HFF-Myc (cell line): ENCODE data around the gene FBXO44.

Experiments used
- DNase-seq: peaks from one replicate; pipeline ENCODE4 v3.0.0-alpha.2; 2011; ENCODE audit warnings: low read depth; ENCODE audit errors: extremely low read depth
- H3K4me3 ChIP-seq: replicated peaks from 2 replicates; pipeline ENCODE4 v1.5.1; 2011; ENCODE audit warnings: low read depth, mild to moderate bottlenecking, control low read depth, low read length
- TF ChIP-seq, protein P1 (sequence below): IDR thresholded peaks from 2 replicates; pipeline ENCODE4 v1.5.1; 2012; ENCODE audit warnings: mild to moderate bottlenecking, low read depth, low read length, control low read depth; ENCODE audit errors: missing control alignments

The FBXO44 gene

GRCh38 chr1:11675325-11675724 is 20.6 kb downstream of the FBXO44 start:
- H3K4me3 ChIP-seq = no peak overlapping the region
- TF ChIP-seq, protein P1, sequence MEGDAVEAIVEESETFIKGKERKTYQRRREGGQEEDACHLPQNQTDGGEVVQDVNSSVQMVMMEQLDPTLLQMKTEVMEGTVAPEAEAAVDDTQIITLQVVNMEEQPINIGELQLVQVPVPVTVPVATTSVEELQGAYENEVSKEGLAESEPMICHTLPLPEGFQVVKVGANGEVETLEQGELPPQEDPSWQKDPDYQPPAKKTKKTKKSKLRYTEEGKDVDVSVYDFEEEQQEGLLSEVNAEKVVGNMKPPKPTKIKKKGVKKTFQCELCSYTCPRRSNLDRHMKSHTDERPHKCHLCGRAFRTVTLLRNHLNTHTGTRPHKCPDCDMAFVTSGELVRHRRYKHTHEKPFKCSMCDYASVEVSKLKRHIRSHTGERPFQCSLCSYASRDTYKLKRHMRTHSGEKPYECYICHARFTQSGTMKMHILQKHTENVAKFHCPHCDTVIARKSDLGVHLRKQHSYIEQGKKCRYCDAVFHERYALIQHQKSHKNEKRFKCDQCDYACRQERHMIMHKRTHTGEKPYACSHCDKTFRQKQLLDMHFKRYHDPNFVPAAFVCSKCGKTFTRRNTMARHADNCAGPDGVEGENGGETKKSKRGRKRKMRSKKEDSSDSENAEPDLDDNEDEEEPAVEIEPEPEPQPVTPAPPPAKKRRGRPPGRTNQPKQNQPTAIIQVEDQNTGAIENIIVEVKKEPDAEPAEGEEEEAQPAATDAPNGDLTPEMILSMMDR = no peak
- no peak for DNase-seq

DNA sequence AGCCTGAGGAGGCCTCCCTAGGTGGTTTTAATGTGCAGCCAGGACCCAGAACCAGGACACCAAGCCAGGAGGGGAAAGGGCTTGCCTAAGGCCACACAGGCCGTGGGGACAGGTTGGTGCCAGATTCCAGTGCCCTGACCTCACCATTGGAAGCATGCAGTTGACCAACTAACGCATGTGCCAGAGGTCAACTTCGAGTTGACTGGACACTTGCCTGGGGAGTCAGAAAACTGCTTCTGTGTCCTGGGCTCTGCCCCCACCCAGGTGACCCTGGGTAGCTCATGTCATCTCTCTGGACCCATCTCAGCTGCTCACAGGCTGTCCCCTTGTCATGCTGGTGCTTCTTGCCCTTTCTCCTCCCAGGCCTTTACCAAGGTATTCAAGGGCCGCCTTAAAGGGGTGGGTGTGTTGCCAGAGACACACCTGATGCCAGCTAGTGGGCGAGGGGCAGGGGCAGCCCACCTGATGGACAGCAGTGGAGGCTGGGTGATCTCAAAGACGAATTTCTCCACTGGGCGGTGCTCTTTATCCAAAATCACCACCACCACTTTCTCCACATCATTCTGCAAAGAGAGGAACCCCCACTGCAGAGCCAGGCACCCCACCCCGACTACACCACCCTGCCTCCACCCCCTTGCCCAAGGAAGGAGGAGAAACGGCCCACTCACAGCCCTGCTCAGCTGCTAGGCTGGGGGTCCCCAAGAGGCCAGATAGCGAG is 21.9 kb downstream of the FBXO44 start:
- no peak for DNase-seq
- TF ChIP-seq, protein P1 = no peak
- H3K4me3 ChIP-seq = no peak overlapping the region

DNA sequence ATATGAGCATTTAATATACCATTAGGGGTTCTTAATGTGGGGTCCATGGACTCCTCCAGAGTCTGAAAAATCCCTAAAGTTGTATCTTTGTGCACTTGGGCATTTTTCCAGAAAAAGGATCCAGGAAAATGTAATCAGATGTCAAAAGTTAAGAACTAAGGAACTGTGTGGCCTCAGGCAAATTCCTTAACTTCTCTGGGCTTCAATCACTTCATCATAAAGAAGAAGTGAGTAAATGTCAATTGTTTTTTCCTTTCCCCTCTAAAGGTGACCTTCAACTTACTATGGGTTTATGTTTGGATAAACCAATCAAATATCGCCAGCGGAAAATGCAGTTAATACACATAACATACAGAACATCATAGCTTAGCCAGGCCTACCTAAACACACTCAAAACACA is 23.8 kb downstream of the FBXO44 start:
- DNase-seq = no peak
- TF ChIP-seq, protein P1 = no peak
- H3K4me3 ChIP-seq = no peak overlapping the region

DNA sequence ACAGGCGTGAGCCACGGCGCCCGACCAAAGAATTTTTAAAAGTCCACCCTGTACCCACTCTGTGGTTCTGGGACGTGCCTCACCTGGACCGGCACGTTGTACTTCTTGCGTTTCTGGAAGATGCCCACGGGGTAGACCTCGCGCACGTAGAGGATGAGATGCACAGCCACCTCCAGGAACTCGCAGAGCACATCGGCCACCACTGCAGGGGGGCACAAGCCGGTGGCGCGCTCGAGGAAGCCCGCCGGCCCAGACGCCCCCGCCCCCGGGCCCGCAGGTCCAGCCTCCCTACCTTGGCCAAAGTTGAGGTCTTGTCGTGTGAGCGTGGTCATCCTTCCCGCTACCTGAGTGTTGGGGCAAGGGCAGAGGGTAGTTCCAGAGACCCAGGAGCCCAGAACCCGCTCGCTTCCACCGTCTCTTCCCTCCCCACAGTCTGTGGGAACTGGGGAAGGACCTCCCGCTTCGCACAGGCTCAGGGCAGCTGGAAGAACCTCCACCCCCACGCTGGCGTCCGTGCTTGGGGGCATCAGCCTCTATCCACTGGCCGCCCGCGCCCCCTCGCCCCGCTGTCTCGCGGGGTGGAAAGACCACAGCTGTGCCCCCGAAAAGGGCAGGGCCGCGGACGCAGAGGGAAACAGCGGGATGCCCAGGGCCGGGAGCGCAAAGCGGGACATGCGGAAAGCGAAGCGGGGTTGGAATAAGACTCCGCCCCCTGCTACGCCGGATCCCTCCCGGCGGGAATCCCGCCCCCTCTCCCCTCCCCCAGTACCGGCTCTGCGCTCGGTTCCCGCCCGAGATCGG is 25.8 kb downstream of the FBXO44 start:
- TF ChIP-seq, protein P1 = no peak
- H3K4me3 ChIP-seq = peak overlapping the region; percentile 61
- DNase-seq = no peak

- peak within 1 kb of the TSS; percentile 61 for H3K4me3 ChIP-seq
- TF ChIP-seq, protein P1 = no peak
- peak; percentile 71 for DNase-seq
These were observed 26.5 kb downstream of the FBXO44 start, which contains the start of gene MAD2L2 for GRCh38 chr1:11681071-11681771. MAD2L2 (minus strand) TSS chr1:11681148; CDS start chr1:11680601, 547 bp downstream.

DNA sequence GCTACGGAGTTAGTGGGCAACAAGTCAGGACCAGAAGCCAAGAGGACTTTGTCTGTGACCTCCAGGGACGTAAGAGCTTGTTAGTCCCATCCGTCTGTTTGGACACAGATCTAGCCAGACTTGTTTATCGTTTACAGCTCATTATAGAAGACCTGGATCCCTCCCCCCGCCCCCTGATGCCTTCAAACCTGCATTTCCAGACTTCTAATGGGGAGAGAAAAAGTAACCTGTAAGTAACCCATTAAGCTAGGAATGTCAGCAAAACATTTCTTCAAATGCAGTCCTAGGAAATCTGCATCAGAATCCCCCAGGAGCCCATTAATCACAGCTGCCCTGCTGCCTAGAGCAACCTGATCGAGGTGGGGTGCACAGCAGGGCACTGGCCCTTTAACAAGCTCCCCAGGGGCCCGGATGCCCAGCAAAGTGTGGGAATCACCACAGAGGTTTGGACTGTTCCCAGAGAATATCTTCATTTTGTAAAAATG is 27.7 kb downstream of the FBXO44 start:
- no peak overlapping the region for H3K4me3 ChIP-seq
- no peak for DNase-seq

More for the DNA sequence above, 27.7 kb downstream of the FBXO44 start:
- TF ChIP-seq, protein P1 = no peak
